Activated CD4-positive, alpha-beta T cell treated with anti-CD3 and anti-CD28 coated beads, Interleukin-2, amount 10 ng/mL, durations not matched to agents 24 days and 14 days (primary cell): ENCODE data around the gene SLC4A3. TPM values are rescaled to one million over a fixed set of nuclear protein-coding genes. Genes with fewer than 3 reads are reported as not detected.
"Not testable (repeated sequence)": the region's sequence is repeated elsewhere in the genome, so short reads cannot be mapped to it uniquely, and the experiment has no call there.

ENCODE experiments used
- DNase-seq: peaks from one replicate; pipeline ENCODE4 v3.0.0; 2022
- H3K27ac Mint-ChIP-seq: one replicate; pipeline ENCODE4 v1.8.0; 2022; ENCODE audit warnings: mild to moderate bottlenecking, mixed read lengths
- H3K27me3 Mint-ChIP-seq: one replicate; pipeline ENCODE4 v1.8.0; 2022; ENCODE audit warnings: mixed read lengths
- H3K36me3 Mint-ChIP-seq: one replicate; pipeline ENCODE4 v1.8.0; 2022; ENCODE audit warnings: low read depth, mild to moderate bottlenecking, mixed read lengths
- H3K4me1 Mint-ChIP-seq: one replicate; pipeline ENCODE4 v1.8.0; 2021; ENCODE audit warnings: mixed read lengths
- H3K4me3 Mint-ChIP-seq: one replicate; pipeline ENCODE4 v1.8.0; 2022; ENCODE audit warnings: mild to moderate bottlenecking, moderate library complexity, mixed read lengths
- H3K9me3 Mint-ChIP-seq: one replicate; pipeline ENCODE4 v1.8.0; 2021; ENCODE audit warnings: mixed read lengths
- intact Hi-C: fragments of 100-400 bp; cut with micrococcal nuclease; formaldehyde crosslinking; loops from one replicate; pipeline ENCODE4 v1.15.1; 2023
- total RNA-seq: library from RNA; stranded (reverse); gene quantifications from 2 replicates; pipeline ENCODE4 v1.2.3, GENCODE V29; 2022

The SLC4A3 gene
- total RNA-seq, 1 donor from 2014 or later = 0.12 TPM

DNA sequence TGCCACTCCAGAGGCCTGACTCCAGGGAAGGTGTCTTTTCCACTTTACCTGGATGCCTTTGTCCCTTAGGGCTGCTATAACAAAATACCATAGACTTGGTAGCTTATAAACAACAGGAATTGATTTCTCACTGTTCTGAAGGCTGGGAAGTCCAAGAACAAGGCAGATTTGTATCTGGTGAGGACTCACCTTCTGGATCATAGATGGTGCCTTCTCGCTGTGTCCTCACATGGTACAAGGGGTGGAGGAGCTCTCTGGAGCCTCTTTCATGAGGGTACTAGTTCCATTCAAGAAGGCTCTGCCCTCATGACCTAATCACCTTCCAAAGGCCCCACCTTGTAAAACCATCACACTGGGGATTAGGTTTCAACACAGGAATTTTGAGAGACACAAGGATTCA, 52.1 kb downstream of the SLC4A3 start:
- no peak for DNase-seq
- no peak overlapping the region for H3K4me3 Mint-ChIP-seq
- no peak overlapping the region for H3K27ac Mint-ChIP-seq
- H3K27me3 Mint-ChIP-seq = peaks cover 7% of the 10 kb centered on the region
- no peaks in the 10 kb centered on the region for H3K4me1 Mint-ChIP-seq
- H3K36me3 Mint-ChIP-seq = no peaks in the 10 kb centered on the region
- no peaks in the 10 kb centered on the region for H3K9me3 Mint-ChIP-seq
- intact Hi-C loops = no loop called here

DNA sequence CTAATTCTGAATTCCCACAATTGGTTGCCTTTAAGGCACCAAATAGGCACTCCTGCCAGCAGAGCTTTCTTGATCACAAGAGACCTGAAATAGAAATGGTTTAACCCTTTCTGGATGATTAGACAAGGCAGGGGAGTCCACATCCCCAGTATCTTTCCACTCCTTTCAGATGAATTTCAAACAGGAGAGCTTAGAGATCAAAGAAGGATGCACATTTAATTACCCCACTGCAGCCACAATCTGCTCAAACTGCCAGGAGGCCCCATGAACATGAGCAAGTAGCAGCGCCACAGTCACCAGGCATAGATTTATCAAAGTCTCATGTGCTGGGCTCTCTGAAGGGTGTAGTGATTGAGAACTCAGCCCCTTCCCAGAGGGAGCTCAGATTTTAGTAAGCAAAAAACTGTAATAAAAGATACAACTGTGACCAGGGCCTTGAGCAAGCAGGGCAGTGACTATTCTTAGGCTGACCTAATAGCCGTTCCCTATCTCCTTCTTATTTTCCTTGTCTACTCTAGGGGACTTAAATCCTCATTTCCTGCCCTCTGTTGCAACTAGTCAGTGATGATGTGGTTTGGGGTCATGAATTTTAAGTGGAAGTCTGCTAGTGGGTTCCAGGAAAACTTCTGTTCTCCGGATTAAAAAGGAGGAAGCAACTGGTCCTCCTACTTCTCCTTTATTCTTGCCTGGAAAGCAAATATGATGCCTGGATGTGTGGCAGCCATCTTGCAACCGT, 53.7 kb downstream of the SLC4A3 start:
- peaks cover 11% of the 10 kb centered on the region for H3K27me3 Mint-ChIP-seq
- H3K27ac Mint-ChIP-seq = no peak overlapping the region
- no peak for DNase-seq
- intact Hi-C loops = no loop called here
- H3K36me3 Mint-ChIP-seq = no peaks in the 10 kb centered on the region
- no peak overlapping the region for H3K4me3 Mint-ChIP-seq
- peaks cover 6% of the 10 kb centered on the region for H3K4me1 Mint-ChIP-seq
- no peaks in the 10 kb centered on the region for H3K9me3 Mint-ChIP-seq

DNA sequence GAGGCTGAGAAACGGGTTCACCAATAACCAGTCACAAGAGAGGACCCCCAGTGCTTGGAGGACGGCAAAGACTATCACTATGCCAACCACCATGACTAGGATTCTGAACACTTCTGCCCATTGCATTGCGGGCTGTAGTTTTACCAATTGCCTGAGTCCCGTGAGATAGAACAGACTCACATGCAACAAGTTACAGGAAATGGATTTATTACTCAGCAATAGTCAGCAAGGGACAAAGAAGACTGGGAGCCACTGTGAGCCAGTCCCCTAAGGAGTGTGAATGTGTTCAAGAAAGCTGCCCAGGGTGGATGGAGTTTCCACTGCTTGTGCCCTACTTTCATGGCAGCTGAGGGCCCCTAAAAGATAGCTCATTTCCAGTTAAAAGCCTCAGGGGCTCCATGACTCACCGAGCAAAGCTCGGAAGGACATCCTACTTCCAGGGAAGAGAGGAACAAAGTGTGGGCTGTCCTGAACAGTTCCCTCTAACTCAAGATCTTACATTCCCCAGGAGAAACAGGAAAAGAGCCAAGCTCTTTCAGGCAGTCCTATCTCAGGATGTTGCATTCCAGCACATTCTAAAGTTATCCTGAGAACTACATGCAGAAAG, 54.4 kb downstream of the SLC4A3 start:
- no peaks in the 10 kb centered on the region for H3K36me3 Mint-ChIP-seq
- no peak overlapping the region for H3K27ac Mint-ChIP-seq
- H3K9me3 Mint-ChIP-seq = no peaks in the 10 kb centered on the region
- DNase-seq = no peak
- H3K4me1 Mint-ChIP-seq = peaks cover 6% of the 10 kb centered on the region
- no peak overlapping the region for H3K4me3 Mint-ChIP-seq
- intact Hi-C loops = no loop called here
- H3K27me3 Mint-ChIP-seq = peaks cover 13% of the 10 kb centered on the region

DNA sequence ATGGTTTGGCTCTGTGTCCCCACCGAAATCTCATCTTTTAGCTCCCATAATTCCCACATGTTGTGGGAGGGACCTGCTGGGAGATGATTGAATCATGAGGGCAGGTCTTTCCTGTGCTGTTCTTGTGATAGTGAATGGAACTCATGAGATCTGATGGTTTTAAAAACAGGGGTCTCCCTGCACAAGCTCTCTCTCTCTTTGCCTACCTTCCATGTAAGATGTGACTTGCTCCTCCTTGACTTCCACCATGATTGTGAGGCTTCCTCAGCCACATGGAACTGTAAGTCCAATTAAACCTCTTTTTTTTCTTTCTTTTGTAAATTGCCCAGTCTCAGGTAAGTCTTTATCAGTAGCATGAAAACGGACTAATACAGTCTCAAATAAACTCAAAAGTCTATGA, 56.0 kb downstream of the SLC4A3 start:
- intact Hi-C loops, H3K9me3 Mint-ChIP-seq, H3K36me3 Mint-ChIP-seq, H3K27ac Mint-ChIP-seq, H3K4me3 Mint-ChIP-seq, H3K4me1 Mint-ChIP-seq, DNase-seq: not testable (repeated sequence)
- H3K27me3 Mint-ChIP-seq = peaks cover 17% of the 10 kb centered on the region

DNA sequence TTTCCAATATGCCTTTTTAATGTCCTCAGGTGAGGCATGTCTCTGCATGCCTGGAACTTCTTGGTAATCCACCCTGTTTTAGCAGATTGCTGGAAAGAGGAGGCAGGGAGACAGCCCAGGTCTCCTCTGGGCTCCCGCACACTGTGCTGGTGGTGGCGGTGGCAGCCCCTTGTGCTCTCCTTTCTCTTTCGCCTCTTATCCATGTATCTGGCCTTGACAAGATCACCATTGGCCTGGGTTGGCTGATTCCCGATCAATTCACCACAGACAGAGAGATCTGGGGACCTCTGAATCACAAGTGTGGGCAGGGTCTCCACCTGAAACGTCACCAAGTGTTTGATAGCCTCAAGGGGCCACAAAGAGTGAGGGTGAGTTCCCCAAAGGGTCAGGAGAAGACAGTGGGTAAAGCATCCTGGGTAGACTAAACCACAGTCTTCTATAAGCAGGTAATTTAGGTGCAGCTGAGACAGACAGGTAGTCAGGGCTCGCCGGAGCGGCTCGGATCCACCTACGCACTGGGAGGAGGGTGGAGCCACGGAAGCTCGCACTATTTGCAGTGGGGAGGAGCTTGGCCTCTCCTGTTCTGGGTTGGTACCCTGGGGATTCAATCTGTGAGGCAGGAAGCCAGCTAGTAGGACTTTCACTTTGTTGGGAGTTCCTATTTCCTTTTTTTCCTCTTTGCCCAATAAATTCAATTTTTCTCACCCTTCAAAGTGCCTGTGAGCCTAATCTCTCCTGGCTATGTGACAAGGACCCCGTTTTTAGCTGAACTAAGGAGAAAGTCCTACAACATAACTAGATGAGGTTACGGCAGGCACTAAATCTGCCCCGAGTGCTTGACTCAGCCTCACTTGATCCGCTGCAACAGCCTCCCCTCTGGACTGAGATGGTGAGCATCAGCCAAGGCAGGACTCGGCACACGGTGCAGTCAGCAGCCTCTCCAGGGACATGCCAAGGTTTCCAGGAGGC, 57.6 kb downstream of the SLC4A3 start:
- peaks cover 6% of the 10 kb centered on the region for H3K4me1 Mint-ChIP-seq
- no peaks in the 10 kb centered on the region for H3K36me3 Mint-ChIP-seq
- peak; percentile 77 for DNase-seq
- no peaks in the 10 kb centered on the region for H3K9me3 Mint-ChIP-seq
- peaks cover 17% of the 10 kb centered on the region for H3K27me3 Mint-ChIP-seq
- intact Hi-C loops = no loop called here
- peak overlapping the region; percentile 64 for H3K4me3 Mint-ChIP-seq
- no peak overlapping the region for H3K27ac Mint-ChIP-seq

DNA sequence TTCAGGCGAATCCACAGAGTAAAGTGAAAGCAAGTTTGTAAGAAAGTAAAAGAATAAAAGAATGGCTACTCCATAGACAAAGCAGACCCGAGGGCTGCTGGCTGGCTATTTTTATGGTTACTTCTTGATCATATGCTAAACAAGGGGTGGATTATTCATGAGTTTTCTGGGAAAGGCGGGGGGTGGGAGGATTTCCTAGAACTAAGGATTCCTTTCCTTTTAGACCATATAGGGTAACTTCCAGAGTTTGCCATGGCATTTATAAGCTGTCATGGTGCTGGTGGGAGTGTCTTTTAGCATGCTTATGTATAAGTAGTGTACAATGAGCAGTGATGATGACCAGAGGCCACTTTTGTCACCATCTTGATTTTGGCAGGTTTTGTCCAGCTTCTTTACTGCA, 59.8 kb downstream of the SLC4A3 start:
- Mint-ChIP-seq H3K4me3 (no peak overlapping the region), H3K27me3 (peaks cover 20% of the 10 kb centered on the region), H3K9me3 (no peaks in the 10 kb centered on the region), H3K36me3 (no peaks in the 10 kb centered on the region), H3K27ac (no peak overlapping the region), H3K4me1 (peaks cover 6% of the 10 kb centered on the region)
- no peak for DNase-seq
- intact Hi-C loops = no loop called here

DNA sequence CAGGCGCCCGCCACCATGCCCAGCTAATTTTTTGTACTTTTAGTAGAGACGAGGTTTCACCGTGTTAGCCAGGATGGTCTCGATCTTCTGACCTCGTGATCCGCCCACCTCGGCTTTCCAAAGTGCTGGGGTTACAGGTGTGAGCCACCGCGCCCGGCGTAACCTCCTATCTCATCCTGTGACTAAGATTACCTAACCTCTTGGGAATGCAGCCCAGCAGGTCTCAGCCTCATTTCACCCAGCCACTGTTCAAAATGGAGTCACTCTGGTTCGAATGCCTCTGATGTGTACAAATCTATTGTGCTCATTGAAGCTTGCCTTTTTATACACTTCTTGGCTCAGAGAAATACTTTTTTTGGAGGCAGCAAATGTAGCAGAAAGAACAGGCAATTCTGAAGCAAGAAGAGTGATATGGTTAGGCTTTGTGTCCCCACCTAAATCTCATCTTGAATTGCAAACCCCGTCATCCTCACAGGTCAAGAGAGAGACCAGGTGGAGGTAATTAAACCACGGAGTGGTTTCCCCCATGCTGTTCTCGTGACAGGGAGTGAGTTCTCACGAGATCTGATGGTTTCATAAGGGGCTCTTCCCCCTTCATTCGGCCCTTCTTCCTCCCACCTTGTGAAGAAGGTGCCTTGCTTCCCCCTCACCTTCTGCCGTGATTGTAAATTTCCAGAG, 60.6 kb downstream of the SLC4A3 start:
- peaks cover 21% of the 10 kb centered on the region for H3K27me3 Mint-ChIP-seq
- DNase-seq = no peak
- H3K27ac Mint-ChIP-seq = no peak overlapping the region
- intact Hi-C loops = no loop called here
- H3K4me3 Mint-ChIP-seq = no peak overlapping the region
- no peaks in the 10 kb centered on the region for H3K36me3 Mint-ChIP-seq
- H3K4me1 Mint-ChIP-seq = peaks cover 6% of the 10 kb centered on the region
- H3K9me3 Mint-ChIP-seq = no peaks in the 10 kb centered on the region

DNA sequence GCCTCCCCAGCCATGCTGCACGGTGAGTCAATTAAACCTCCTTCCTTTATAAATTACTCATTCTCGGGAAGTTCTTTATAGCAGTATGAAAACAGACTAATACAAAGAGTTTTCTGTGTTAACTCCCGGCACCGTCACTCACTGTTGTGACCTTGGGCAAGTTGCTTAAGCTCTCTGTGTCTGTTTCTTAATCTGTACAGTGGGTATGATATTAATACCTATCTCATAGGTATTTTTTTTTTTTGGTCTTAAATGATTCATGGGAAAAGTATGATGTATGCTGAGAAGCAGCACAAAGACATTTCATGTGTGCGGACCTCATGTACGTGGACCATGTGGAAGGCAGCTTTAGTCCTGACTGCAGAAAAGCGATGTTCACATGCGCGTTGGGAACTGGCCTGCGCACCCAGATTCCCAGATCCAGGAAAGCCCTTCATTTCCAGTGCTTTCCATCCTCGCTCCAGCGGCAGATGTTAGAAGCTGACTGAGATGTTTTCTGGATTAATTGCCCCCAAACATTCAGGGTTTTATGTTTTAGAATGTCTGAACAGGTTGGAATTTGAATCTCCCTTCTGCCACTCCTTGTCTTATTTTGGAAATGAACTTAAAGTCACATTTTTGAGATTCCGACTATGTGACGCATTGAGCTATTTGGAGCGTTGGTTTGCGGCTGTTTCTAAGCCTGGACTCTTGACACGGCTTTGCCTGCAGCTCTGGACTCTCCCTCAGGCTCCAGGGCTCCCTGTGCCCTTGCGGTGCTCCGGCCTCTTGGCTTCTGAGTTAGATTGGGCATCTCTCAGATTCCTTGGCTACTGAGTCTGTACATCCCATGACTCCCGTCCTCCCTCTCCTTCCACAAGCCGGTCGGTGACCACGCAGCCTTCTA, 61.4 kb downstream of the SLC4A3 start:
- no peak overlapping the region for H3K4me3 Mint-ChIP-seq
- H3K4me1 Mint-ChIP-seq = peaks cover 6% of the 10 kb centered on the region
- no peak for DNase-seq
- peaks cover 25% of the 10 kb centered on the region for H3K27me3 Mint-ChIP-seq
- intact Hi-C loops = loop anchor here (1.0 kb wide), 1 partner anchor 148 kb away; no protein-coding TSS in a partner anchor
- H3K36me3 Mint-ChIP-seq = no peaks in the 10 kb centered on the region
- no peaks in the 10 kb centered on the region for H3K9me3 Mint-ChIP-seq
- no peak overlapping the region for H3K27ac Mint-ChIP-seq

DNA sequence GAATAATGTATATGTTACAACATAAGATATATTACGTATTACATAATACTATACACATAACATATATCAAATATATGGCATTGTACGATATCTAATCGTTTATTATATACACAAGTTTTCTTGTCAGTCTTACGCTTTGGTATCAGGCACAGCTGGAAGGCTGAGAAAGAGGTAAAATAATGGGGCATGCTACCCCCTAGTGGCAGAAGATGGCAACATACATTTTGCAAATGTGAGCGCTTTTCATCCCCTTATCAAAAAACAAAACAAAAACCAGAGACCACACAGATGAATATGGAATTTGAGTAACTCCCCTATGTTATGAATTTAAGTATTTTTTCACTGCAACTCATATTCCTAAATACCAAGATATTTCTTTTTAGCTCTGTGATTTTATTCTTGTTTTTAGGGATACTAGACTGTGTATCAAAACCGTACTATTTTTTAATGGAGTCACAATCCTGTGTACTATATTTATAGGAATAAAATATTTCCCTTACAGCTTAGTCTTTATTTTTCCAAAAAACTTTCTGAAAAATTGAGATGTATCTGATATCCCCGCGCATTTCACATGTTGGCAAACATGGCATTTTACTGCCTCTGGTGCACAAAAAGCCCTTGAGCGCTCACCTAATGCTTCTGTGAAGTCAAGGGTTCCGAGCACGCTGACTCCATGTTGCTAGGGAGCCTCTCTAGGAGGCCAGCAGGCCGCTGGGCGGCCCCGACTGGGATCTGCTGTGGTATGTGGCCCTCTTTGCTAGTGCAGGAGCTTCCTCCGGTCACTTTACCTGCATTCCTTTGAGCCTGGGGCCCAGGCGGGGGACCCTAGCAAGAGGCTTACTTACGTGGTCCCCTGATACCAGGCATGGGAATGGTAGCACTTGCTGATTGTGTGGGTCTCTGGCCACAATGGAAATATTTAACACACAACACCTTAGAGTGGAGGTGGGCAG, 62.5 kb downstream of the SLC4A3 start:
- peaks cover 22% of the 10 kb centered on the region for H3K27me3 Mint-ChIP-seq
- no peak overlapping the region for H3K27ac Mint-ChIP-seq
- peaks cover 3% of the 10 kb centered on the region for H3K4me1 Mint-ChIP-seq
- no peaks in the 10 kb centered on the region for H3K36me3 Mint-ChIP-seq
- peak; percentile 83 for DNase-seq
- no peaks in the 10 kb centered on the region for H3K9me3 Mint-ChIP-seq
- H3K4me3 Mint-ChIP-seq = no peak overlapping the region
- intact Hi-C loops = loop anchor here (1.0 kb wide), 1 partner anchor 149 kb away; no protein-coding TSS in a partner anchor

DNA sequence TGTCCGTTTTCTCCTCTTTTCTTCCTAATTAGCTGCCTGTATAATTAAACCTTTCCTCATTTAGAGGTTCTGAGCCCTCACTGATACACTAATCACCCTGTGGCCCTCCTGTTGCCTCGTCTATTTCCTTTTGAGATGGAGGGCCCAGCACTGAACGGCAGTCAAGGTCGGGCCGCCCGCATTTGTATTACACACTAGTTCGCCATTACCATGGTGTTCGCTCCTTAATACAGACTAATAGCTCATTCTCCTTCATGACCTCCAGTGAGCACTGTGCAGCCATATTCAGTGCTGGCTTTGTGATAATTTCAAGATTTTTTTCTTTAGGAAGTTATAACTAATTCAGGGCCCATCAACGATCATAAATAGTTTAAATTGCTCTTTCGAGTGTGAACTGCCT, 64.1 kb downstream of the SLC4A3 start:
- H3K4me1 Mint-ChIP-seq = no peaks in the 10 kb centered on the region
- DNase-seq = no peak
- intact Hi-C loops = no loop called here
- H3K27ac Mint-ChIP-seq = no peak overlapping the region
- H3K4me3 Mint-ChIP-seq = no peak overlapping the region
- H3K36me3 Mint-ChIP-seq = no peaks in the 10 kb centered on the region
- H3K9me3 Mint-ChIP-seq = no peaks in the 10 kb centered on the region
- peaks cover 25% of the 10 kb centered on the region for H3K27me3 Mint-ChIP-seq
